GM12878 (cell line): ENCODE measurements around the gene ARHGAP19. TPM values are rescaled to one million over a fixed set of nuclear protein-coding genes. Genes with fewer than 3 reads are reported as not detected.

Source experiments
- ATAC-seq: fragments of 200-7000 bp; cut with Tn5 transposase; 3 replicates; pipeline ENCODE4 v1.9.1; 2020; ENCODE audit warnings: mild to moderate bottlenecking, moderate library complexity
- BruUV-seq: library from RNA; stranded (reverse); fragments of 400-500 nt; replicated peaks from 2 replicates; lab custom pipeline; 2021; lab: Mats Ljungman, UMichigan
- CTCF ChIA-PET: fragments of 300-600 bp; sonication (Branson Sonifier 250); formaldehyde crosslinking; extraction: SDS; loops from one replicate; lab custom pipeline; 2021; ENCODE audit warnings: inconsistent platforms; lab: Yijun Ruan, JAX
- POLR2A ChIA-PET: fragments of 350-600 bp; formaldehyde crosslinking; extraction: SDS; loops from one replicate; lab custom pipeline; 2021; ENCODE audit warnings: inconsistent platforms; lab: Charles Lee
- RAD21 ChIA-PET: fragments of 300-600 bp; sonication (Branson Sonifier 250); formaldehyde crosslinking; loops from one replicate; lab custom pipeline; 2023; ENCODE audit warnings: antibody characterized with exemption; ENCODE audit not compliant: unreplicated experiment; lab: Charles Lee
- SMC1A ChIA-PET: fragments of 300-600 bp; sonication (Branson Sonifier 250); formaldehyde crosslinking; loops from one replicate; lab custom pipeline; 2023; ENCODE audit not compliant: unreplicated experiment, uncharacterized antibody; lab: Charles Lee
- DNase-seq: peaks from one replicate; pipeline ENCODE4 v3.0.0-alpha.2; 2011; ENCODE audit warnings: low read depth, low spot score
- FAIRE-seq: peaks from 3 replicates; lab custom pipeline; 2011; peaks lifted over from hg19 to GRCh38; lab: Jason Lieb, UNC
- H2AFZ ChIP-seq: 2 replicates; pipeline ENCODE4 v1.6.0; 2011; ENCODE audit warnings: low read depth, low read length, control low read depth; ENCODE audit not compliant: control insufficient read depth
- H3K27ac ChIP-seq: 2 replicates; pipeline ENCODE4 v1.5.1; 2011; ENCODE audit warnings: control low read depth; ENCODE audit not compliant: control insufficient read depth, insufficient read depth
- H3K27me3 ChIP-seq, 2 experiments: replicated peaks in 1 of 2; 2 replicates each; pipeline versions ENCODE4 v1.6.0 to v1.6.1; 2011; ENCODE audit warnings: low read length in 1 of 2; ENCODE audit not compliant: control insufficient read depth in 2 of 2, insufficient read depth in 2 of 2
- H3K36me3 ChIP-seq, 2 experiments: 2 replicates each; pipeline ENCODE4 v1.5.1; 2011; ENCODE audit warnings: low read length in 1 of 2; ENCODE audit not compliant: control insufficient read depth in 2 of 2, insufficient read depth in 2 of 2
- H3K4me1 ChIP-seq: 2 replicates; pipeline ENCODE4 v1.6.1; 2011; ENCODE audit warnings: mild to moderate bottlenecking, low read length, moderate library complexity, mixed read lengths; ENCODE audit not compliant: control insufficient read depth, insufficient read depth
- H3K4me2 ChIP-seq: 2 replicates; pipeline ENCODE4 v1.6.0; 2011; ENCODE audit warnings: control low read depth; ENCODE audit not compliant: control insufficient read depth, insufficient read depth
- H3K4me3 ChIP-seq: fragments of 200-600 bp; sonication (generic); 2 replicates; pipeline ENCODE4 v1.5.1; 2016
- H3K79me2 ChIP-seq: 2 replicates; pipeline ENCODE4 v1.6.0; 2011; ENCODE audit warnings: low read length; ENCODE audit not compliant: control insufficient read depth, insufficient read depth
- H3K9ac ChIP-seq: 2 replicates; pipeline ENCODE4 v1.8.0; 2011; ENCODE audit warnings: low read length, control low read depth, mixed read lengths; ENCODE audit not compliant: control insufficient read depth, insufficient read depth
- H3K9me3 ChIP-seq: replicated peaks from 3 replicates; pipeline ENCODE4 v1.5.1; 2011; ENCODE audit warnings: mild to moderate bottlenecking, low read length; ENCODE audit not compliant: control insufficient read depth, insufficient read depth
- H4K20me1 ChIP-seq: 2 replicates; pipeline ENCODE4 v1.6.0; 2011; ENCODE audit not compliant: control insufficient read depth, insufficient read depth
- ASH2L ChIP-seq: fragments of 300-600, 200-600 bp; sonication (generic); IDR thresholded peaks from 2 replicates; pipeline ENCODE4 v1.6.1; 2017; ENCODE audit warnings: low read depth, mild to moderate bottlenecking, borderline replicate concordance
- BCL11A ChIP-seq: IDR thresholded peaks from 2 replicates; pipeline ENCODE4 v1.6.1; 2011; ENCODE audit warnings: low read depth, low read length
- HDAC2 ChIP-seq: fragments of 200-600 bp; sonication (generic); IDR thresholded peaks from 2 replicates; pipeline ENCODE4 v1.6.1; 2017
- HDAC6 ChIP-seq: fragments of 200-600 bp; sonication (generic); IDR thresholded peaks from one replicate; pipeline ENCODE4 v1.8.0; 2017; ENCODE audit warnings: antibody characterized with exemption; ENCODE audit not compliant: unreplicated experiment
- NFYB ChIP-seq: IDR thresholded peaks from 2 replicates; pipeline ENCODE4 v1.6.1; 2011; ENCODE audit warnings: low read depth, mild to moderate bottlenecking, low read length, improper control_type of control experiment, moderate library complexity; ENCODE audit not compliant: insufficient read depth
- POLR2A ChIP-seq: IDR thresholded peaks from 2 replicates; pipeline ENCODE4 v1.6.1; 2011; ENCODE audit warnings: low read depth, mild to moderate bottlenecking, low read length
- SMAD1 ChIP-seq: fragments of 450-650 bp; IDR thresholded peaks from 2 replicates; pipeline ENCODE4 v1.6.1; 2018; ENCODE audit warnings: mild to moderate bottlenecking, low read depth; ENCODE audit not compliant: partially characterized antibody
- SREBF1 ChIP-seq: IDR thresholded peaks from 2 replicates; pipeline ENCODE4 v1.6.1; 2012; ENCODE audit warnings: mild to moderate bottlenecking, low read length
- TARDBP ChIP-seq: IDR thresholded peaks from 2 replicates; pipeline ENCODE4 v1.6.1; 2016; ENCODE audit warnings: borderline replicate concordance
- ZNF622 ChIP-seq: fragments of 450-650 bp; IDR thresholded peaks from 2 replicates; pipeline ENCODE4 v1.6.1; 2017; ENCODE audit warnings: mild to moderate bottlenecking, inconsistent platforms
- ZZZ3 ChIP-seq: IDR thresholded peaks from 2 replicates; pipeline ENCODE4 v1.6.1; 2011; ENCODE audit warnings: low read depth; ENCODE audit not compliant: control insufficient read depth, insufficient read length
- WGBS: methylation state at CpG from one replicate; pipeline ENCODE4 v1.1.6; 2016; ENCODE audit warnings: low lambda C conversion rate; ENCODE audit not compliant: insufficient replicate concordance, insufficient coverage; ENCODE audit errors: missing lambda C conversion rate; 5-methylcytosine and 5-hydroxymethylcytosine counted together
- in situ Hi-C: fragments of 300-500 bp; cut with MboI; formaldehyde crosslinking; loops from 9 replicates; pipeline ENCODE4 v1.14.3; 2018; ENCODE audit warnings: mixed read lengths
- intact Hi-C: fragments of 100-400 bp; cut with micrococcal nuclease; formaldehyde crosslinking; loops from one replicate; pipeline ENCODE4 v1.14.2; 2022; ENCODE audit not compliant: unreplicated experiment
- polyA plus RNA-seq, 11 experiments: library from polyadenylated mRNA; depleted of rRNA in 4 of 11; unstranded in 6 of 11; stranded (reverse) in 5 of 11; fragments of >200 nt; fragmentation: Nextera tagmentation in 4 of 11; fragmentation: Illumina TruSeq in 1 of 11; extraction: Ambion mirVana in 4 of 11; extraction: Trizol in 1 of 11; gene quantifications; 1 replicate in 1 of 11; 2 replicates in 10 of 11; pipeline versions ENCODE4 v1.2.1 to v1.2.3, GENCODE V29; 2011 to 2016; ENCODE audit warnings: inconsistent platforms in 2 of 11, missing spikeins in 2 of 11, low read depth in 1 of 11
- total RNA-seq, 4 experiments: library from RNA; depleted of rRNA in 3 of 4; stranded (reverse); fragments of >200 nt in 3 of 4; fragmentation: Illumina TruSeq in 1 of 4; extraction: Trizol in 1 of 4; gene quantifications; 2 replicates each; pipeline versions ENCODE4 v1.2.1 to v1.2.3, GENCODE V29; 2013 to 2021
- TF ChIP-seq, protein P1 (sequence below): fragments of 450-650 bp; IDR thresholded peaks from 2 replicates; pipeline ENCODE4 v1.6.1; 2016; ENCODE audit warnings: mild to moderate bottlenecking
- TF ChIP-seq, protein P2 (sequence below): fragments of 450-650 bp; IDR thresholded peaks from 2 replicates; pipeline ENCODE4 v1.6.1; 2018; ENCODE audit warnings: borderline replicate concordance, mild to moderate bottlenecking; ENCODE audit not compliant: partially characterized antibody
- TF ChIP-seq, protein P3 (sequence below): IDR thresholded peaks from 2 replicates; pipeline ENCODE4 v1.6.1; 2012; ENCODE audit warnings: low read length, inconsistent platforms
- TF ChIP-seq, protein P4 (sequence below): fragments of 450-650 bp; IDR thresholded peaks from 2 replicates; pipeline ENCODE4 v1.6.1; 2014; ENCODE audit warnings: mild to moderate bottlenecking

ARHGAP19 gene
- total and polyA plus RNA-seq, 10 of the 15 experiments (the other 5 are each of a cell fraction or from before 2014, with no cell fraction given): 13.3 to 40.7 (median 22.6) TPM

GRCh38 chr10:97267671-97268070, 24.8 kb downstream of the ARHGAP19 start:
- ATAC-seq: no peak
- in situ Hi-C loops: no loop called here
- peaks cover 0 to 3% of the 10 kb centered on the region in 2 experiments; a peak in 2 of 4 replicates for H3K36me3 ChIP-seq
- 96% methylated on average over 4 of the region's 4 CpGs for WGBS
- no peaks in the 10 kb centered on the region; the same call in none of the 2 replicates for H3K79me2 ChIP-seq
- BruUV-seq: no TSS peak
- H3K4me2 ChIP-seq: no peak overlapping the region
- H3K9me3 ChIP-seq: no peaks in the 10 kb centered on the region; the same call in 2 of the 3 replicates
- FAIRE-seq: no peak
- no peak overlapping the region for H3K27ac ChIP-seq
- intact Hi-C loops: no loop called here
- SMC1A ChIA-PET: no interaction called here
- POLR2A ChIA-PET: no interaction called here
- no peak overlapping the region for H3K4me3 ChIP-seq
- no peaks in the 10 kb centered on the region for H3K27me3 ChIP-seq
- TF ChIP-seq, protein P1, sequence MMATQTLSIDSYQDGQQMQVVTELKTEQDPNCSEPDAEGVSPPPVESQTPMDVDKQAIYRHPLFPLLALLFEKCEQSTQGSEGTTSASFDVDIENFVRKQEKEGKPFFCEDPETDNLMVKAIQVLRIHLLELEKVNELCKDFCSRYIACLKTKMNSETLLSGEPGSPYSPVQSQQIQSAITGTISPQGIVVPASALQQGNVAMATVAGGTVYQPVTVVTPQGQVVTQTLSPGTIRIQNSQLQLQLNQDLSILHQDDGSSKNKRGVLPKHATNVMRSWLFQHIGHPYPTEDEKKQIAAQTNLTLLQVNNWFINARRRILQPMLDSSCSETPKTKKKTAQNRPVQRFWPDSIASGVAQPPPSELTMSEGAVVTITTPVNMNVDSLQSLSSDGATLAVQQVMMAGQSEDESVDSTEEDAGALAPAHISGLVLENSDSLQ: no peak
- TF ChIP-seq, protein P2, sequence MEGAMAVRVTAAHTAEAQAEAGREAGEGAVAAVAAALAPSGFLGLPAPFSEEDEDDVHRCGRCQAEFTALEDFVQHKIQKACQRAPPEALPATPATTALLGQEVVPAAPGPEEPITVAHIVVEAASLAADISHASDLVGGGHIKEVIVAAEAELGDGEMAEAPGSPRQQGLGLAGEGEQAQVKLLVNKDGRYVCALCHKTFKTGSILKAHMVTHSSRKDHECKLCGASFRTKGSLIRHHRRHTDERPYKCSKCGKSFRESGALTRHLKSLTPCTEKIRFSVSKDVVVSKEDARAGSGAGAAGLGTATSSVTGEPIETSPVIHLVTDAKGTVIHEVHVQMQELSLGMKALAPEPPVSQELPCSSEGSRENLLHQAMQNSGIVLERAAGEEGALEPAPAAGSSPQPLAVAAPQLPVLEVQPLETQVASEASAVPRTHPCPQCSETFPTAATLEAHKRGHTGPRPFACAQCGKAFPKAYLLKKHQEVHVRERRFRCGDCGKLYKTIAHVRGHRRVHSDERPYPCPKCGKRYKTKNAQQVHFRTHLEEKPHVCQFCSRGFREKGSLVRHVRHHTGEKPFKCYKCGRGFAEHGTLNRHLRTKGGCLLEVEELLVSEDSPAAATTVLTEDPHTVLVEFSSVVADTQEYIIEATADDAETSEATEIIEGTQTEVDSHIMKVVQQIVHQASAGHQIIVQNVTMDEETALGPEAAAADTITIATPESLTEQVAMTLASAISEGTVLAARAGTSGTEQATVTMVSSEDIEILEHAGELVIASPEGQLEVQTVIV: no peak
- TF ChIP-seq SREBF1 (no peak), SMAD1 (no peak), TARDBP (no peak), ASH2L (no peak), POLR2A (no peak), BCL11A (no peak), ZNF622 (no peak), ZZZ3 (no peak), NFYB (no peak), HDAC2 (no peak), HDAC6 (no peak)
- TF ChIP-seq, protein P3, sequence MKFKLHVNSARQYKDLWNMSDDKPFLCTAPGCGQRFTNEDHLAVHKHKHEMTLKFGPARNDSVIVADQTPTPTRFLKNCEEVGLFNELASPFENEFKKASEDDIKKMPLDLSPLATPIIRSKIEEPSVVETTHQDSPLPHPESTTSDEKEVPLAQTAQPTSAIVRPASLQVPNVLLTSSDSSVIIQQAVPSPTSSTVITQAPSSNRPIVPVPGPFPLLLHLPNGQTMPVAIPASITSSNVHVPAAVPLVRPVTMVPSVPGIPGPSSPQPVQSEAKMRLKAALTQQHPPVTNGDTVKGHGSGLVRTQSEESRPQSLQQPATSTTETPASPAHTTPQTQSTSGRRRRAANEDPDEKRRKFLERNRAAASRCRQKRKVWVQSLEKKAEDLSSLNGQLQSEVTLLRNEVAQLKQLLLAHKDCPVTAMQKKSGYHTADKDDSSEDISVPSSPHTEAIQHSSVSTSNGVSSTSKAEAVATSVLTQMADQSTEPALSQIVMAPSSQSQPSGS: no peak
- TF ChIP-seq, protein P4, sequence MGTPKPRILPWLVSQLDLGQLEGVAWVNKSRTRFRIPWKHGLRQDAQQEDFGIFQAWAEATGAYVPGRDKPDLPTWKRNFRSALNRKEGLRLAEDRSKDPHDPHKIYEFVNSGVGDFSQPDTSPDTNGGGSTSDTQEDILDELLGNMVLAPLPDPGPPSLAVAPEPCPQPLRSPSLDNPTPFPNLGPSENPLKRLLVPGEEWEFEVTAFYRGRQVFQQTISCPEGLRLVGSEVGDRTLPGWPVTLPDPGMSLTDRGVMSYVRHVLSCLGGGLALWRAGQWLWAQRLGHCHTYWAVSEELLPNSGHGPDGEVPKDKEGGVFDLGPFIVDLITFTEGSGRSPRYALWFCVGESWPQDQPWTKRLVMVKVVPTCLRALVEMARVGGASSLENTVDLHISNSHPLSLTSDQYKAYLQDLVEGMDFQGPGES: no peak
- DNase-seq: no peak
- CTCF ChIA-PET: interaction anchor here (8.9 kb wide), 1 partner anchor 11 kb away, joined by 44 read pairs; no protein-coding TSS in a partner anchor
- no peaks in the 10 kb centered on the region for H4K20me1 ChIP-seq
- no peak overlapping the region for H3K9ac ChIP-seq
- no peak overlapping the region for H2AFZ ChIP-seq
- no peaks in the 10 kb centered on the region for H3K4me1 ChIP-seq
- RAD21 ChIA-PET: no interaction called here
